ENCODE results near the gene UBR4.
"Not testable (repeated sequence)": the region's sequence is repeated elsewhere in the genome, so short reads cannot be mapped to it uniquely, and the experiment has no call there.

Gene UBR4

DNA sequence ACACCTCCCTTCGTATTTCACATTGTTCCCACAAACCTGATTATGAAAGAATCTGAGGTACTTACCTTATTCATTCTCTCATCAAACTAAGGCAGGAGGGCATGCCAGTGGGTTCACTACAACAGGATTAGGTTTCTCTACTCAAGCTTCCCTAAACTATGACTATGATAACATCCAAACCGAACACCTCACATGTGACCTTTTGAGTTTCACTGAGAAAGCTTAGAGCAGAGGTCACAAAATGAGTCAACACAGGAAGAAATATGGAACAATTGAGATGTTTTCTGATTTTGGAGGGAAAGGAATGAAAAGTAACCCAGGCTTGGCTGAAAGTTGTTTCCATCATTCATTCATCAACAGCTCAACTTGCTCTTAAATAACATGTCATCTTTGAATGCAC, 24.1 kb downstream of the UBR4 start:
- Histone ChIP-seq H3K9ac (ENCODE audit: low read length) (no peak overlapping the region), H3K56ac (ENCODE audit: low read length) (no peak overlapping the region), H3K27ac (ENCODE audit: low read depth, low read length) (no peak overlapping the region), H3K79me1 (ENCODE audit: low read length) (peaks cover 3% of the 10 kb centered on the region), H3K4me2 (ENCODE audit: low read length) (no peak overlapping the region), H2BK120ac (ENCODE audit: low read depth, low read length) (no peak overlapping the region), H3K4me1 (ENCODE audit: control insufficient read depth, low read depth, low read length) (no peaks in the 10 kb centered on the region), H4K5ac (ENCODE audit: low read length) (no peak overlapping the region), H3K4ac (ENCODE audit: low read depth, low read length) (no peak overlapping the region), H3K27me3 (ENCODE audit: insufficient read depth, low read length, poor library complexity) (no peaks in the 10 kb centered on the region), H2BK5ac (ENCODE audit: low read length) (no peak overlapping the region), H2BK15ac (replicated peaks; ENCODE audit: low read depth) (no peak overlapping the region), H2AK5ac (ENCODE audit: low read length) (no peak overlapping the region), H3K23ac (ENCODE audit: low read length) (no peak overlapping the region), H3K18ac (ENCODE audit: low read length) (no peak overlapping the region), H4K8ac (ENCODE audit: low read depth, low read length) (no peak overlapping the region), H3K4me3 (ENCODE audit: low read length) (no peak overlapping the region), H3K79me2 (ENCODE audit: control insufficient read depth, insufficient read depth, low read length) (no peaks in the 10 kb centered on the region), H3K36me3 (ENCODE audit: control insufficient read depth, insufficient read depth, low read length) (peaks cover 18% of the 10 kb centered on the region)
- WGBS (ENCODE audit: extremely low coverage, insufficient coverage, low lambda C conversion rate) = no CpG with 5 or more reads among the region's 2 CpGs
- DNase-seq = no peak

DNA sequence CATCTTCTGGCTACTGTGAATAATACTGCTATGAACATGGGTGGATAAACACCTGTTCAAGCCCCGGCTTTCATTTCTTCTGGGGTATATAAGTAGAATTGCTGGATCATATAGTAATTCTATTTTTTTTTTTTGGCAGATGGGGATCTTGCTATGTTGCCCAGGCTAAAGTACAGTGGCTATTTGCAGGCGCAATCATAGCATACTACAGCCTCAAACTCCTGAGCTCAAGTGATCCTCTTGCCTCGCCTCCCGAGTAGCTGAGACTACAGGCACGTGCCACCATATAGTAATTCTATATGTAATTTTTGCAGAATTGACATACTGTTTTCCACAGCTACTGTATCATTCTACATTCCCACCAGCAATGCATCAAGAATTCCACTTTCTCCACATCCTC, 27.8 kb downstream of the UBR4 start:
- Histone ChIP-seq H3K4me3 (ENCODE audit: low read length) (no peak overlapping the region), H3K56ac (ENCODE audit: low read length) (no peak overlapping the region), H4K5ac (ENCODE audit: low read length) (no peak overlapping the region), H3K79me1 (ENCODE audit: low read length) (peaks cover 2% of the 10 kb centered on the region), H3K23ac (ENCODE audit: low read length) (no peak overlapping the region), H3K36me3 (ENCODE audit: control insufficient read depth, insufficient read depth, low read length) (peaks cover 12% of the 10 kb centered on the region), H2BK15ac (replicated peaks; ENCODE audit: low read depth) (no peak overlapping the region), H3K27me3 (ENCODE audit: insufficient read depth, low read length, poor library complexity) (no peaks in the 10 kb centered on the region), H2BK120ac (ENCODE audit: low read depth, low read length) (no peak overlapping the region), H3K4ac (ENCODE audit: low read depth, low read length) (no peak overlapping the region), H3K4me2 (ENCODE audit: low read length) (no peak overlapping the region), H3K9ac (ENCODE audit: low read length) (no peak overlapping the region), H3K79me2 (ENCODE audit: control insufficient read depth, insufficient read depth, low read length) (no peaks in the 10 kb centered on the region), H3K27ac (ENCODE audit: low read depth, low read length) (no peak overlapping the region), H3K18ac (ENCODE audit: low read length) (no peak overlapping the region), H4K8ac (ENCODE audit: low read depth, low read length) (no peak overlapping the region), H2AK5ac (ENCODE audit: low read length) (no peak overlapping the region), H2BK5ac (ENCODE audit: low read length) (no peak overlapping the region), H3K4me1 (ENCODE audit: control insufficient read depth, low read depth, low read length) (no peaks in the 10 kb centered on the region)
- no peak for DNase-seq
- WGBS (ENCODE audit: extremely low coverage, insufficient coverage, low lambda C conversion rate) = no CpG with 5 or more reads among the region's 5 CpGs

DNA sequence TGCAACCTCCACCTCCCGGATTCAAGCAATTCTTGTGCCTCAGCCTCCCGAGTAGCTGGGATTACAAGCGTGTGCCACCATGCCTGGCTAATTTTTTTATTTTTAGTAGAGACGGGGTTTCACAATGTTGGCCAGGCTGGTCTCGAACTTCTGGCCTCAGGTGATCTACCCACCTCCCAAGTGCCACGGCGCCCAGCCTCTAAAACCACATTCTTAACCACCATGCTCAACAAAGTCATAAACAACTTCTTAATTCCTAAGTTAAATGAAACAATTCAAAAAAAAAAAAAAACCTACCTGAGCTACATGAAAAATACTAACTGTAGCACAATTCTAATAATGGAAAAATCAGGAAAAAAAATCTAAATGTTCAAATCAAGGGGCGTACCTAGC, 29.8 kb downstream of the UBR4 start:
- H3K9ac ChIP-seq (ENCODE audit: low read length); H3K4ac ChIP-seq (ENCODE audit: low read depth, low read length); H4K5ac ChIP-seq (ENCODE audit: low read length); H3K27me3 ChIP-seq (ENCODE audit: insufficient read depth, low read length, poor library complexity); H3K4me3 ChIP-seq (ENCODE audit: low read length); H3K36me3 ChIP-seq (ENCODE audit: control insufficient read depth, insufficient read depth, low read length); H3K4me2 ChIP-seq (ENCODE audit: low read length); H2AK5ac ChIP-seq (ENCODE audit: low read length); DNase-seq; H3K79me2 ChIP-seq (ENCODE audit: control insufficient read depth, insufficient read depth, low read length); H3K79me1 ChIP-seq (ENCODE audit: low read length); H3K18ac ChIP-seq (ENCODE audit: low read length); H3K23ac ChIP-seq (ENCODE audit: low read length); H3K27ac ChIP-seq (ENCODE audit: low read depth, low read length); H2BK5ac ChIP-seq (ENCODE audit: low read length); H3K4me1 ChIP-seq (ENCODE audit: control insufficient read depth, low read depth, low read length); H2BK120ac ChIP-seq (ENCODE audit: low read depth, low read length); H2BK15ac ChIP-seq (replicated peaks; ENCODE audit: low read depth); H4K8ac ChIP-seq (ENCODE audit: low read depth, low read length); H3K56ac ChIP-seq (ENCODE audit: low read length): not testable (repeated sequence)
- no CpG with 5 or more reads among the region's 8 CpGs for WGBS (ENCODE audit: extremely low coverage, insufficient coverage, low lambda C conversion rate)

DNA sequence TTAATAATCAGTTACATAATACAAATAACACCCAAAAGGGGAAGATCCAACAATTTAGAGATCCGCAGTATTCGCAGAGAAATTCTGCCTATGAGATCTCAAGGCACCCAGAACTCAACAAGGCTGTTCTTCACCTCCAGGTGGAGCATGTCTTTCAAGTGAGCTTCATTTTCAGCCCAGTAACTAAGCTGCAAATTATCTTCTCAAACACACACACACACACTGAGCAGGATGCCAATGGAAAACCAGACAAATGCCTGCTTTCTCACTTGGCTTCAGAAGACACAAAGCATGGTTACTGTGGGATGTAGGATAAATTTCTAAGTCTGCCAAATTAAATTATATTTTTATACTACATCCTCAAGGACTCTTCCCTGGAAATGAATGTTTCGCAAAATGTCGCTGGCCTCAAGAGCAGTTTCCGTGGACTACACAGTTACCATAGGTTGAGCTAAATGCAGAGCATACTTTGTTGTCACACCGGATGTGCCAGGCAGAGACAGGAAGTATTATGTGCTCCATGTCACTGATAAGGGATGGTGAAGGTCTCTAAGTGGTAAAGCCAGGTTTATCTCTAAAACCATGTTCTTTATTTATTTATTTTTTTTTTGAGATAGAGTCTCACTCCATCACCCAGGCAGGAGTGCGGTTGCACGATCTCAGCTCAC, 30.3 kb downstream of the UBR4 start:
- Histone ChIP-seq H2BK5ac (ENCODE audit: low read length) (no peak overlapping the region), H3K36me3 (ENCODE audit: control insufficient read depth, insufficient read depth, low read length) (peaks cover 11% of the 10 kb centered on the region), H3K4me1 (ENCODE audit: control insufficient read depth, low read depth, low read length) (no peaks in the 10 kb centered on the region), H2BK15ac (replicated peaks; ENCODE audit: low read depth) (no peak overlapping the region), H3K79me1 (ENCODE audit: low read length) (peaks cover 4% of the 10 kb centered on the region), H3K23ac (ENCODE audit: low read length) (no peak overlapping the region), H4K8ac (ENCODE audit: low read depth, low read length) (no peak overlapping the region), H4K5ac (ENCODE audit: low read length) (no peak overlapping the region), H3K56ac (ENCODE audit: low read length) (no peak overlapping the region), H3K27ac (ENCODE audit: low read depth, low read length) (no peak overlapping the region), H3K79me2 (ENCODE audit: control insufficient read depth, insufficient read depth, low read length) (no peaks in the 10 kb centered on the region), H3K9ac (ENCODE audit: low read length) (no peak overlapping the region), H3K18ac (ENCODE audit: low read length) (no peak overlapping the region), H2AK5ac (ENCODE audit: low read length) (no peak overlapping the region), H3K27me3 (ENCODE audit: insufficient read depth, low read length, poor library complexity) (no peaks in the 10 kb centered on the region), H3K4ac (ENCODE audit: low read depth, low read length) (no peak overlapping the region), H3K4me3 (ENCODE audit: low read length) (no peak overlapping the region), H2BK120ac (ENCODE audit: low read depth, low read length) (no peak overlapping the region), H3K4me2 (ENCODE audit: low read length) (no peak overlapping the region)
- peak; percentile 59 for DNase-seq
- no CpG with 5 or more reads among the region's 8 CpGs for WGBS (ENCODE audit: extremely low coverage, insufficient coverage, low lambda C conversion rate)

DNA sequence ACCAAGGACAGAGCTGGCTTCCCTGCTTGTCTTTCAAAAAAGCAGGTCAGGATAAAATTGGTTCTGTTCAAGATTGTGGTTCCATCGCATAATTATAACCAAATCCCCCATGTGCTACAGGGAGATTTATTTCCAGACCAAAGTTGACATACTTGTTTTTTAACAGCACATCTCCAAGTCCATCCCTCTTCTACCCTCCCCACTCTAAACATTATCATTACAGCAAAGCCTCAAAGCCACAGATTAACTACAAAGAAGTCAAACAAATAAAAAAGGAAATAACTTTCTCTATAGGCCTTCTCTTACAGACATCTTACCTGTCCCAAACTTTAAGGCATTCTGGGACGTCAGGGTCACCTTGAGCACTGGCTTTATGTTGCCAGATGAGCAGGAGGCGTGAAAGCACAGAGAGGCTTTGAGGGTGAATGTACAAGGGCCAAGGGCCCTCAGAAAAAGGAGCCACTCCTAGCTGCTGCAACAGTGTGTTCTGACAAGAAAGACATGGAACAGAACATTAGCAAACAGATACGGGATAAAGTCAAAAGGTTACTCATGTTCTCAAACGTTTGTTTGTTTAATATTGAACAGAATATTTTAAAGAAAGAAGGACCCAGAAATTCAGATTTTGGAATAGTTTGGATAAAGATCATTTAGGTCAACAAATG, 31.2 kb downstream of the UBR4 start:
- H2BK5ac ChIP-seq (ENCODE audit: low read length) = no peak overlapping the region

DNA sequence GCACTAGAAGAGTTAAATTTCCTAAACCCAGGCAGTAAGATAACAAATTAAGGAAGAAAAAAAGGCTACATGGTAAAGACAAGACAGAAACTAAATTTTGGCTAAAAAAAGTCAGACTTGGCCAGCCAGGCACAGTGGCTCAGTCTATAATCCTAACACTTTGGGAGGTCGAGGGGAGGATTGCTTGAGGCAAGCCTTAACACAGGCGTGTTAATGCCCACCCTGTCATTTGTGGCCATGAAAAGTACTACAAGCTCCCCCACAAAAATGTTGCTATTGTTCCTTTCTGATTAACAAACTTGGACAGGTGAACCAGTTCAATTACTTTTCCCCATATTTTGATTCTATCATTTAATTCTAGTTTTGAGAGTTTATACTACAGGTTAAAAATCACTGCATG, 32.3 kb downstream of the UBR4 start:
- H3K36me3 ChIP-seq (ENCODE audit: control insufficient read depth, insufficient read depth, low read length) = peaks cover 13% of the 10 kb centered on the region
- H2BK5ac ChIP-seq (ENCODE audit: low read length) = no peak overlapping the region
- H3K23ac ChIP-seq (ENCODE audit: low read length) = no peak overlapping the region
- H4K5ac ChIP-seq (ENCODE audit: low read length) = no peak overlapping the region
- no peak overlapping the region for H2BK120ac ChIP-seq (ENCODE audit: low read depth, low read length)
- H3K9ac ChIP-seq (ENCODE audit: low read length) = no peak overlapping the region
- H3K18ac ChIP-seq (ENCODE audit: low read length) = no peak overlapping the region
- no peaks in the 10 kb centered on the region for H3K79me2 ChIP-seq (ENCODE audit: control insufficient read depth, insufficient read depth, low read length)
- H2AK5ac ChIP-seq (ENCODE audit: low read length) = no peak overlapping the region
- no peak overlapping the region for H3K4me2 ChIP-seq (ENCODE audit: low read length)
- no CpG with 5 or more reads among the region's 2 CpGs for WGBS (ENCODE audit: extremely low coverage, insufficient coverage, low lambda C conversion rate)
- no peak overlapping the region for H3K4ac ChIP-seq (ENCODE audit: low read depth, low read length)
- no peak overlapping the region for H3K27ac ChIP-seq (ENCODE audit: low read depth, low read length)
- DNase-seq = no peak
- H3K4me1 ChIP-seq (ENCODE audit: control insufficient read depth, low read depth, low read length) = no peaks in the 10 kb centered on the region
- H3K79me1 ChIP-seq (ENCODE audit: low read length) = peaks cover 4% of the 10 kb centered on the region
- no peaks in the 10 kb centered on the region for H3K27me3 ChIP-seq (ENCODE audit: insufficient read depth, low read length, poor library complexity)
- no peak overlapping the region for H2BK15ac ChIP-seq (replicated peaks; ENCODE audit: low read depth)
- H3K4me3 ChIP-seq (ENCODE audit: low read length) = no peak overlapping the region
- H3K56ac ChIP-seq (ENCODE audit: low read length) = no peak overlapping the region
- no peak overlapping the region for H4K8ac ChIP-seq (ENCODE audit: low read depth, low read length)

More for the DNA sequence above, 31.2 kb downstream of the UBR4 start:
- Histone ChIP-seq H3K4me3 (ENCODE audit: low read length) (no peak overlapping the region), H2AK5ac (ENCODE audit: low read length) (no peak overlapping the region), H4K8ac (ENCODE audit: low read depth, low read length) (no peak overlapping the region), H2BK120ac (ENCODE audit: low read depth, low read length) (no peak overlapping the region), H4K5ac (ENCODE audit: low read length) (no peak overlapping the region), H3K4ac (ENCODE audit: low read depth, low read length) (no peak overlapping the region), H3K9ac (ENCODE audit: low read length) (no peak overlapping the region), H3K79me2 (ENCODE audit: control insufficient read depth, insufficient read depth, low read length) (no peaks in the 10 kb centered on the region), H3K27ac (ENCODE audit: low read depth, low read length) (no peak overlapping the region), H3K56ac (ENCODE audit: low read length) (no peak overlapping the region), H3K27me3 (ENCODE audit: insufficient read depth, low read length, poor library complexity) (no peaks in the 10 kb centered on the region), H3K4me1 (ENCODE audit: control insufficient read depth, low read depth, low read length) (no peaks in the 10 kb centered on the region), H3K36me3 (ENCODE audit: control insufficient read depth, insufficient read depth, low read length) (peaks cover 12% of the 10 kb centered on the region), H3K18ac (ENCODE audit: low read length) (no peak overlapping the region), H3K23ac (ENCODE audit: low read length) (no peak overlapping the region), H2BK15ac (replicated peaks; ENCODE audit: low read depth) (no peak overlapping the region), H3K4me2 (ENCODE audit: low read length) (no peak overlapping the region), H3K79me1 (ENCODE audit: low read length) (peaks cover 4% of the 10 kb centered on the region)
- no peak for DNase-seq
- WGBS (ENCODE audit: extremely low coverage, insufficient coverage, low lambda C conversion rate) = no CpG with 5 or more reads among the region's 5 CpGs

Data from mesendoderm (in vitro differentiated cells).